DMS153 treated with DMSO at 0.1 percent for 48 hours (cell line): Measurements from ENCODE around the gene CARD19.
"Not testable (repeated sequence)": the region's sequence is repeated elsewhere in the genome, so short reads cannot be mapped to it uniquely, and the experiment has no call there.

Experiments used
- DNase-seq: peaks from one replicate; lab custom pipeline; 2025; ENCODE audit not compliant: unreplicated experiment; lab: John Stamatoyannopoulos, UW

The CARD19 gene

GRCh38 chr9:93099551-93100275 lies 3.7 kb downstream of the CARD19 start:
- no peak for DNase-seq

- no peak for DNase-seq
Observed at GRCh38 chr9:93100276-93100636, 4.2 kb downstream of the CARD19 start.

- DNase-seq: not testable (repeated sequence)
Observed at GRCh38 chr9:93101086-93101485, 5.1 kb downstream of the CARD19 start.

GRCh38 chr9:93105620-93106019 lies 9.6 kb downstream of the CARD19 start:
- DNase-seq: no peak

- no peak for DNase-seq
Observed at GRCh38 chr9:93107151-93107824, 11.3 kb downstream of the CARD19 start.

GRCh38 chr9:93107825-93108161 lies 11.8 kb downstream of the CARD19 start:
- no peak for DNase-seq

- no peak for DNase-seq
Observed at GRCh38 chr9:93108291-93109041, 12.4 kb downstream of the CARD19 start.

GRCh38 chr9:93110311-93110855 lies 14.4 kb downstream of the CARD19 start:
- DNase-seq: no peak

GRCh38 chr9:93111001-93111370 lies 15.0 kb downstream of the CARD19 start:
- no peak for DNase-seq

GRCh38 chr9:93111371-93112115 lies 15.5 kb downstream of the CARD19 start:
- DNase-seq: no peak

GRCh38 chr9:93112116-93112863 lies 16.3 kb downstream of the CARD19 start:
- no peak for DNase-seq

- DNase-seq: no peak
Observed at GRCh38 chr9:93112864-93113389, 16.9 kb downstream of the CARD19 start.

- no peak for DNase-seq
Observed at GRCh38 chr9:93114169-93114983, 18.4 kb downstream of the CARD19 start.

- no peak for DNase-seq
Observed at GRCh38 chr9:93114984-93115335, 18.9 kb downstream of the CARD19 start.

- no peak for DNase-seq
Observed at GRCh38 chr9:93115486-93116071, 19.6 kb downstream of the CARD19 start.

GRCh38 chr9:93116072-93116961 lies 20.3 kb downstream of the CARD19 start:
- DNase-seq: no peak

- DNase-seq: not testable (repeated sequence)
Observed at GRCh38 chr9:93117521-93117920, 21.5 kb downstream of the CARD19 start.
